NCI-H69 (cell line): ENCODE results near the gene NF2.
A peak's percentile ranks its signal among the peaks of the same experiment; 100 is the strongest.

Experiments
- DNase-seq: peaks from one replicate; lab custom pipeline; 2025; lab: John Stamatoyannopoulos, UW

The NF2 gene

DNA sequence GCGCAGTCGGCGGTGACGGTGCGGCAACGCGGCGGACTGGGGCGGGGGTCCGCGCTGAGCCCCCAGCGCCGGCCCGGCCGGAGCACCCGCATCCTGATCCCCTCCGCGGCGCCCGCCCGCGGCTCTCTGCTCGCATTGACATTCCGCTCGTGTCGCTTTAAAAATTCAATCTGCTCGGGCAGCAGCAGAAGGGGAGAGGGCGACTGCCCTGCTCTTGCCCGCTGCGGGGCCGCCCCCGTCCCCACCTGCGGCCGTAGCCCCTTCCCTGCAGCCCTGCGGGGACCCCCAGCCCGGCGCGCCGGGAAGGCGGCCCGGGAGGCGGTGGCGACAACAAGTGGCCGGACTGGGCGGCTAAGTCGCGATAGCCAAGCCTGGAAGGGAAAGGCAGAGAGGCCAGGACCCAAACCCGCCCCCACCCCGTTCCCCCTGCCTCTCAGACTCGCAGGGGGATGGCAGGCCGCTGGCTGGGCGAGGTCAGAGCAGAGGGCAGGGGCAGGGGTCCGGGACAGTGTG is 117.4 kb downstream of the NF2 start:
- DNase-seq, result peak; percentile 59

GRCh38 chr22:29722151-29722550 is 118.7 kb downstream of the NF2 start:
- DNase-seq, result no peak

DNA sequence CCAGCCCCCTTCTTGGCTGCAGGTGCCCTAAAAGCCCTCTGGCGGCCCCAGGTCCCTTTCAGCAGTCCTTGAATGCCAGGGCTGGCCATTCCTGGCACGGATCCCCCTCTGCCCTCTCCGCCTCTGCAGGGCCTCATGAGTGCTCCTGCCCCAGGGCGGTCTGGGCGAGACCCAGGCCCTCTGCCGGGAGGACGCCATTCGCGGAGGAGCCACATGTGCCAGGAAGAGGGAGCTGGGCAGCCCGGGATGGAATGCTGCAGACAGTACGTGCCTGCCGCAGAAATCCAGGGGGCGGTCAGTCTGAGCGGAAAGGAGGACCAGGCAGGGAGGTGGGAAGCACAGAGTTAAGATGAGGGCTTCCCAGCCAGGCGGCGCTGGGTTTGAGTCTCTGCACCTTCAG is 119.2 kb downstream of the NF2 start:
- no peak for DNase-seq

GRCh38 chr22:29723766-29724165 is 120.3 kb downstream of the NF2 start:
- no peak for DNase-seq

DNA sequence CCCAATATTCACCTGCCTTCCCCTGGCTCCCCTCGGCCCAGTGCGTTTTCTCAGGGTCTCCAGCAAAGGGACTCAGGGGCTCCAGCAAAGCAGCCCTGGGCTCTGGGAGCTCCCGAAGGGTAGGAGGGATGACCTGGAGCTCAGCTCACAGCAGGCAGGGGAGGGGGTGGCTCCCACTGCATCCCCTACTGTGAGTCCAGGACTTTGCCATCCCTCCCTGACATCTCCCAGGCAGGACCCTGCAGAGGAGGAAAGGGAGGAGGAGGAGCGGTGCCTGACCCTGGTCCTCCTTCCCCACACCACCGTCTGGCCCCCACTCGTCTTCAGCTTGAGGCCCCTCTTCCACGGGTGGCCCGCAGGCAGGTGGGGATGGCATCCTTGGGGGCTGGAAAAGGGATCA is 121.4 kb downstream of the NF2 start:
- DNase-seq, result no peak

DNA sequence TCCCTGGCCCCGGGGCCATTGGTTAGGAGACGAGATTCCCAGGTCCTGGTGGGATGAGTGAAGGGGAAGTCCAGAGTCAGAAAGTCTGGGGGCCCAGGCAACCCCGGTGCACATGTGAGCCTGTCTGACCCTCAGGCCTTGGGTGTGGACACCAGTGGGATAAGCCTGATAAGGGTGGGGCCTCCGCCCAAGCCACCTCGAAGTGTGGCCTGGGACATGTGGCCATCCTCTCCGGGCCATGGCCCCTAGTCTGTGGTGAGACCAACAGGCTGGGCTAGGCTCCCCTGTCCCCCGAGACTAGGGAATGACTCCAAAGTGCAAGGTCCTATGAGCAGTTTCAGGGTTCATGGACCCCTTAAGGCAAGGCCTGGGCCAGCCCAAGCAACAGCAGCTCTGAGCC is 122.7 kb downstream of the NF2 start:
- DNase-seq, result no peak

- DNase-seq, result no peak
Observed at GRCh38 chr22:29726512-29727130, 123.2 kb downstream of the NF2 start.

DNA sequence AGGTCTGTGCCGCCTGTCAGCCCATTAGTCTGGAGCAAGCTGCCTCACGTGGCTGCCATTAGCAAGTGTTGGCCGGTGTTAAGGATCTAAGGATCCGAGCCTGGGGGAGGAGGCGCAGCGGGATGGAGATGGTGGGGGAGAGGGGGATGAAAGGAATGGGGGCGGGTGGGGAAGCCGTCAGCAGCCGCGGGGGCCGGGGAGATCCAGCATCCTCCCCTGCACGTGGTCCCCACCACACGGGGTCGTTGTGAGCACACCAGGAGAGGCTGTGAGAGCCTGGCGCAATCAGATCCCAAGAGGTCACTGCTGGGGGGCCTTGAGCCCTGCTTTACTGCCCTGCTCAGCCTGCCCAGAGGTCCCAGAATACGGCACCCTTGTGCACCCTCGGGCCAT is 123.7 kb downstream of the NF2 start:
- no peak for DNase-seq

DNA sequence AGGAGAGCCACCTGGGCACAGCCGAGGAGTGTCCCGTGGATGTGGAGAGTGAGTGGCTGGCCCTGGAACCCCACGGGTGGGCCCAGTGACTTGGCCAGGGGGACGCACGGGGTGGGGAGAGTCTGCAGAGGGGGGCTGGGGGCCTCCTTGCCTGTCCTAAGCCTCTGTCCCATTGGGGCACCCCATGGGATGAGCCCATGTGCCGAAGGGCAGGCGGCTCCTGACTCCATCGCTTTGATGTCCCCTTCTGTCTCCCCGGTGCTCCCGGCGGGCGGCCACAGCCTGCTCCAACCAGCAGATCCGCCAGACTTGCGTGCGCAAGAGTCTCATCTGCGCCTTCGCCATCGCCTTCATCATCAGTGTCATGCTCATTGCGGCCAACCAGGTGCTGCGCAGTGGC is 125.7 kb downstream of the NF2 start:
- DNase-seq, result no peak

GRCh38 chr22:29731058-29731850 is 127.8 kb downstream of the NF2 start:
- DNase-seq, result no peak

DNA sequence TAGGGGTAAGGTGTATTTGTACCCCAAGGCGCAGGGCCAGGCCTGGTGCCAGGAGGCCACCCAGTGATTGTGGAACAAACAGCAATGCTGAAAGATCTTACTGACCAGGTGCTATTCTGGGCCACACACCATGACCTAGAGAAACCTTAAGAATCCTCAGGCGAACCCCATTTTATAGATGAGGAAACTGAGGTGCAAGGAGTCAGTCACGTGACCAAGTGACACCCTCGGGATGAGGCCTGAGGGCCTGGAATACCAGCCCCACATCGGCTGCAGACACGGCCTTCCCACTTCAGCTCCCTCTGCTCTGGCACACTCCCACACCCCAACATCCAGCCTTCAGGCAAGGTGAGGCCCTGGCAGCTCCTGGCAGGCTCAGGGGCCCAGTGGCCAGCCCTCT is 129.4 kb downstream of the NF2 start:
- peak; percentile 75 for DNase-seq

- DNase-seq, result peak; percentile 96
Observed at GRCh38 chr22:29733362-29734201, 130.1 kb downstream of the NF2 start.

DNA sequence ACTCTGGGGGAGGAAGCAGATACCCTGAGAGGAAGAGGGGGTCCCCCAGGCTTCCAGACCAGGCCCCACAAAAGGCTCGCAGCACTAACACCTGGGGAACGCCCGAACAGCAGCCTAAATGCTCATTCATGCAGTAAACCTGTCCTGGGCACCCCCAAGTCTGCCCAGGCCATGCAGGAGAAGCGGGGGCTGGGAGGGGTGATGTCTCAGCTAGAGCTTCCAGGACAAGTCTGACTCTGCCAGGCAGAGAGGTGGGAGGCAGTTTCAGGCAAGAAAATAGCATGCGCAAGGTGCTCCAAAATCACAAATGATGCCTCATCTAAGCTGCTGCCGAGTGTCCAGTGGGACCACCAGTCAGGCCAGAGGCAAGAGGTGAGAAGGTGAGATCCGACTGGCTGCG is 131.0 kb downstream of the NF2 start:
- no peak for DNase-seq

GRCh38 chr22:29734838-29735237 is 131.4 kb downstream of the NF2 start:
- peak; percentile 31 for DNase-seq

DNA sequence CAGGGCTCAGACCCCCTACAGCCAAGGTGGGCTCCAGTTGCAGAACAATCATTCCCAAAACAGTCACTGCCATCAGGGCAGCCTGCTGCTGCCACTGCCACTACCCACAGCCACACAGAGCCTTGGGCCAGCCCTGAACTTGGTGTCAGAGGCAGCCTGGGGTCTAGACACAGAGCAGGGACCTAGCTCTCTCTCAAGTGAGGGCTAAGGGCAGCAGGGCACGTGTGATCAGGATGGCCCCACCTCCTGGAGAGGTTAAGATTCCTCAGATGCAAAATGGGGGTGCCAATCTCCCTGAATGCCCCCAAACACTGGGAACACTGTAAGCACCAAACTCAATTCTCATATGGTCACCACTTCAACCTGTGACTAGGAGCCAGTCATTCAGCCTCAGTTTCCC is 132.0 kb downstream of the NF2 start:
- no peak for DNase-seq

- no peak for DNase-seq
Observed at GRCh38 chr22:29737251-29738117, 134.1 kb downstream of the NF2 start.

- no peak for DNase-seq
Observed at GRCh38 chr22:29738118-29738815, 134.8 kb downstream of the NF2 start.

DNA sequence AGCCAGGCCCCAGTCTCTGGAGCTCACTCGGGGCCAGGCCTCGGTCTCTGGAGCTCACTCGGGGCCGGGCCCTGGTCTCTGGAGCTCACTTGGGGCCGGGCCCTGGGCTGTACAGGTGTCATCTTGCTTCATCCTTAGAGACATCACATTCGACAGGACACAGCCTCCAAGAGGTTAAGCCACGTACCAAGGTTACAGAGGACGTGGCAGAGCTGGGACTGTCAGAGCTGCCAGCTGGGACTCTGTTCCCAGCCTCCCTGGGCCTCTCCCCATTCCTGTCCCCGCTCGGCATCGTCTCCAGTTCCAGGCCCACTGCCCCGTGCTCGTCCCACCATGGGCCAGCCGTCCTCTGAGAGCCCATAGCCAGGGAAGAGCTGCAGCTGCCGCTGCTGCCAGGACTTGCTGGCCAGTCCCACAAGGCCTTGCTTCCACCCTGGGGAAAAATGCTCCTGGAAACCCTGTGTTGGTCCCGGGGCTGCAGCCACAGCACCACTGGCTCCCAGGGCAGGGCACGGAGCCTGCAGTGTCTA is 136.0 kb downstream of the NF2 start:
- DNase-seq, result no peak

DNA sequence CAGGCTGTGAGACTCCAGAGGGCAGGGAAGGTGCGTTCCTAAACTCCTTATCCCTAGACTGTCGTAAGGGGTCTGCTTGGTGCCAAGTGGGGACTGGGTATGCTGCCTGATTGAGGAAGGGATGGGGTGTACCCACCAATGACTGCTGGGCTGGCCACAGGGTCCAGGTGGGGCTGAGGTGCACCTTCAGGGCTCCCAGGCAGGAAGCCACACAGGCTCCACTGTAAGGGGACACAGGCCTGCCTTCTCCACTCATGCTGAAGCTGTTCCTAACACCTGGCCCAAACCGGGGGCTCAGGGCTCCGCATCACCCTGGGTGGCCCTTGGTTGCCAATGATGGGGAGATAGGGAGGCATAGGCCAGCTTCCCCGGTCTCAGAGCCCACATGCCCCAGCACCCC is 136.8 kb downstream of the NF2 start:
- DNase-seq, result no peak

GRCh38 chr22:29741926-29742325 is 138.5 kb downstream of the NF2 start:
- DNase-seq, result no peak

GRCh38 chr22:29742326-29742725 is 138.9 kb downstream of the NF2 start:
- no peak for DNase-seq
